NCI-H128 (cell line): ENCODE measurements around the gene AHRR.

ENCODE experiments used
- DNase-seq: peaks from one replicate; lab custom pipeline; 2025; ENCODE audit not compliant: unreplicated experiment; lab: John Stamatoyannopoulos, UW

The AHRR gene

GRCh38 chr5:318931-319601, 2.4 kb upstream of the AHRR start:
- no peak for DNase-seq

DNA sequence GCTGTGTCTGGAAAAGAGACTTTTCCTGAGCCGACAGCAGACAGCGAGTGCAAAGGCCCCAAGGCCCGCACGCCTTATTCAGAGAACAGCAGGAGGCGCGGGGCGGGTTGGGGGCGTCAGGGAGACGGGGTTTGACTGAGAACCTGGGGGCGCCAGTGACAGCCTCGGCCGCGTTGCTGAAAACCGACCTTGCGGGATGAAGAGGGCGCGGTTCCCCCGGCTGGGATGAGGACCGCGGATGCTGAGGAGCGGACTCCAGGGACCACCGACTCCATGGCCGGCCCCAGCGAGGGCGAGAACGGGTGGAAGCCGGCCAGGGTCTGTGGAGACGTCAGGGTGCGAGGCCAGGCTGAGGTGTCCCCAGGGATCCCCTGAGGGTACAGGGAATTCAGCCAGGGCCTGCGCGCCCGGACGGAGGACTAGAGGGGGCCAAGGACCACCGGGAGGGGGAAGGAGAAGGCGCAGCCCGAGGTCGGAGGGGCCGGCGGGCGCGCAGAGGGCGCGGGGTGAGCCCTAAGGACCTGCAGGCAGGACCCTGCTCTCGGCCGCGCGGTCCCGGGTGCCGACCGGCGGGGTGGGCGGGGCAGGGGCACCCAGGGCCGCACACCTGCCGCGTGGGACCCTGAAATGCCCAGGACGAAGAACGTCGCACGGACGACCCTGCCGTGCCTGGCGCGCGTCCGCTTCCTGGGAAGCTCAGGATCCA, 837 bp upstream of the AHRR start:
- no peak for DNase-seq

DNA sequence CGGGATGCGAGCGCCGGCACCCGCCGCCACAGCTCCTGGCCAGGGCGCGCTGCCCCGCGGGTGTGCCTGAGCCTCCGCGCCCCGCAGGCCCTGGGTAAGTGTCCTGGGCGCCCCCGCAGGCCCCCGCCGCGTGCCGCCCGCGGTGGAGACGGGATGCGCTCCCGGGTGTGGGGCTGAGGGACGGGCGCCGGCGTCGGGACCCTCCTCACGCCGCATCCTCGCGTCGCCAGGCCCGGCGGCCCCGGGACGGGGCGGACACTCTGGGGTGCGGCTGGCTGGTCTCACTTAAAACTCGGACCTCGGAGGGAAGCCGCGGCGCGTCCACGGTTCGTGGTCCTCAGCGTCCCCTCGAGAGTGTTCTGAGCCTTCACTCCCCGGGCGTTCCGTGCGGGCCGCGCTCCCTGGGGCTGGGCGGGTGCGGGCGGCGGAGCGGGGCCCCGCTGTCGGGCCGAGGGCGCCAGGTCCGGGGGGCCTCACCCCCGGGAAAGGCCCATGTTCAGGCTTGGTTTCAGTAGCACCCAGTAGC, 275 bp downstream of the AHRR start:
- no peak for DNase-seq

DNA sequence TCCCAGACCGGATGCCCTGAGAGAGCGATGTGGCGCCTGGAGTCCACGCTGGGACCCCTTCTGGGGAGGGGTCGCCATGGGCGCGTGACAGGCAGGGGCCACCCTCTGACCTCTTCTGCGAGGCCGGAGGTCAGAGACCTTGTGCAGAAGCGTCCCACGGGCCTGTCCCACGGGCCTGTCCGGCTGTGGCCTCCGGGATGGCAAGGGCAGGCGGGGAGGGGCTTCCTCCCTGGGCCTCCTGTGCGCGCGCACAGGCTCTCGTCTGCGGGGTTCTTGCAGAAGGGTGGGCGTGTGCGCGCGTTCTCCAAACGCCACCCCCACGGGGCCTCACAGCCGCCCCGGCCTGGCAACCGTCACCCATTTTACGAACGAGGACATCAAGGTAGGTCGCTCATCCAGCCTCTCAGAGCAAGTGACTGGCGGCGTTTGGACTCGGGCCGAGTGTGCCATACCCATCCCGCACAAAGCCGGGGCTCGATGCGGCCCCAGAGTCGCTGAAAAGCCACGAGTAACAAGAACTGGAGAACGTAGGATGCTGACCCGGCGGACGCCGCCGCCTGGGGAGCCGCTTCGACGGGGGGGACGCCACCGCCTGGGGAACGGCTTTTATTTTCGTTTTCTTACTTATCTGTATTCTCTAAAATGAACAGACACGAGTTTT, 897 bp downstream of the AHRR start:
- DNase-seq, result no peak

- DNase-seq, result no peak
Observed at GRCh38 chr5:322942-323879, 1.7 kb downstream of the AHRR start.

GRCh38 chr5:324736-325612, 3.5 kb downstream of the AHRR start:
- no peak for DNase-seq

GRCh38 chr5:326109-326508, 4.6 kb downstream of the AHRR start:
- no peak for DNase-seq

GRCh38 chr5:329121-329735, 7.7 kb downstream of the AHRR start:
- no peak for DNase-seq

GRCh38 chr5:329768-330167, 8.3 kb downstream of the AHRR start:
- DNase-seq, result no peak

DNA sequence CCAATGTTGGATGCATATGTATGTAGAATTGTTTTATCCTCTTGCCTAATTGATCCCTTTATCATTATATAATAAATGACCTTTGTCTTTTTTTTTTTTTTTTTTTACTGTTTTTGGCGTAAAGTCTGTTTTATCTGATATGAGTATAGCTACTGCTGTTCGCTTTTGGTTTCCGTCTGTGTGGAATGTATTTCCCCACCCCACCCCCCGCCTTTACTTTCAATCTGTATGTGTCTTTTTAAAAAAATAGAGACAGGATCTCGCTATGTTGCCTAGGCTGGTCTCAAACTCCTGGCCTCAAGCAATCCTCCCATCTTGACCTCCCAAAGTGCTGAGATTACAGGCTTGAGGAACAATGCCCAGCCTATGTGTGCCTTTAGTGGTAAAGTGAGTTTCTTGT, 11.3 kb downstream of the AHRR start:
- DNase-seq, result no peak

DNA sequence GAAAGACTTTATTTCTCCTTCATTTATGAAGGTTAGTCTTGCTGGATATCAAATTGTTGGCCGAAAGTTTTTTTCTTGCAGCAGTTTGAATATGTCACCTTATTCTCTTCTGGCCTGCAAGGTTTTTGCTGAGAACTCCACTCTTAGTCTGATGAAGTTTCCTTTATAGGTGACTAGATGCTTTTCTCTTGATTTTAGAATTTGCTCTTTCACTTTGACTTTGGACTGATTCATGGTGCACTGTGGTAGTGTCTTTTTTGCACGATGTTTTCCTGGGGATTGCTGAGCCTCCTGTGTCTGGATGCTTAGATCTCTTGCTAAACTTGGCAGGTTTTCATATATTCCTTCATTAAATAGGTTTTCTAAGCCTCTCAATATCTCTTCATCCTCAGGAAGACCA, 12.4 kb downstream of the AHRR start:
- DNase-seq, result no peak

DNA sequence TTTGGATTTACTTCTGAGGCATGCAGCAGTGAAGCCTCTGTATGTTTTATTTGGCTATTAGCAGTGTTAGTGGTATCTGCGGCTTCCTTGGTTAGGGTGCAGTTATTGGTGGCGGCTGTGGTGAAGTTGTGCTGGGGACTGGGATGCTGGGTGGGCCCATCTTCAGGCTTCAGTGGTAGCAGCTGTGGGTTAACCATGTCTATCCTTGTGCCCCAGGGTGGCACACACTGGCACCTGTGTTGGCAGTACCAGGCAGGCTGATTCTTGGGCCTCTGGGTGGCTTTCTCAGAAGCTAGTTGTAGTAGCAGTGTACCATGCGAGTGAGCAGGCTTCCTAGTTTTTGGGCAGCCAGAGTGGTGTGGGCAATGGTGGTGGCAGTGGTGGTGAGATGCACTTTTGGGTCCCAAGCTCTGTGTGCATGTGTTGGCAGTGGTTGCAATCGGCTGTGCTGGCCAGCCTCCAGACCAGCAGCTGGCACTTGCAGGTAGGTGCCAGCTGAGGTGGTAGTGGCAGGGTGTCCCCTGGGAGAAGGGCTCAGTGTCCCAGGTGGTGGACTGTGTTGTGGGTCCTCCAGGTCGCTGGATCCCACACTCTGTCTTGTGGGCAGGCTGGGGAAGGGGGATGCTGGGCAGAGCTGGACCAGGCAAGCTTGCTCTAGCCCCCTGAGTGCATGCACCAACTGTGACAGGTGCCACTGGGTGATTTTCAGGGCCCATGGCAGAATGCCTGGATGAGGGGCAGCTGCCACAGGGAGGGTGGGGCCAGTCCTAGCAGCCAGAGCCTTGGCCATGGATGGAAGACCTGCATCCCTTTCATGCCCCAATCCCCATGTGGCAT, 13.6 kb downstream of the AHRR start:
- DNase-seq, result no peak

GRCh38 chr5:335740-336038, 14.2 kb downstream of the AHRR start:
- DNase-seq, result no peak

DNA sequence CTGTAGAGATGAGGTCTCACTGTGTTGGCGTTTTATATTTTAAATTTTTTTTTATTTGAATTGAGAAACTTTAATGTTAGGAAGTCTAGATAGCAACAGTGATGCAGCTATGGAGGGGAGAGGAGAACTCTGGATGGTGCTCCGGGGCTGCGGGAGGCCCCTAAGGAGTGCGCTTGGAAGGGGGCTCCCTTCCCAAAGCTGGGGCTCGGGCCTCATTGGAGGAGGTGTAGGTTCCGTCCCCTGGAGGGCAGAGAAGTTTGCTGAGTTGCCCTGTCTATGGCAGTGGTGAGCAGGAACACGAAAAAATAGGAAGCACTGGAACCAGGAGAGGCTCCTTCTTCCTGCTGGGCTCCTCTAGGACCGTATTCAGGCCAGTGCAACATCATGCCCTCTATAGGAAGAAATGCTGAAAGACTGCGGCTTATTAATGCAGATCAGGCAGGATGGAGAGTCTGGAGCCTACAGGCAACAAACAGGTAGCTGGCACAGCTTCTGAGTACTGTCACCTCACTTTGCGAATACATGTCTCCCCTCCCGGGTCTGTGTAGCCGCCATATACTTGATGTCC, 16.1 kb downstream of the AHRR start:
- no peak for DNase-seq

GRCh38 chr5:342501-343460, 21.3 kb downstream of the AHRR start:
- no peak for DNase-seq

DNA sequence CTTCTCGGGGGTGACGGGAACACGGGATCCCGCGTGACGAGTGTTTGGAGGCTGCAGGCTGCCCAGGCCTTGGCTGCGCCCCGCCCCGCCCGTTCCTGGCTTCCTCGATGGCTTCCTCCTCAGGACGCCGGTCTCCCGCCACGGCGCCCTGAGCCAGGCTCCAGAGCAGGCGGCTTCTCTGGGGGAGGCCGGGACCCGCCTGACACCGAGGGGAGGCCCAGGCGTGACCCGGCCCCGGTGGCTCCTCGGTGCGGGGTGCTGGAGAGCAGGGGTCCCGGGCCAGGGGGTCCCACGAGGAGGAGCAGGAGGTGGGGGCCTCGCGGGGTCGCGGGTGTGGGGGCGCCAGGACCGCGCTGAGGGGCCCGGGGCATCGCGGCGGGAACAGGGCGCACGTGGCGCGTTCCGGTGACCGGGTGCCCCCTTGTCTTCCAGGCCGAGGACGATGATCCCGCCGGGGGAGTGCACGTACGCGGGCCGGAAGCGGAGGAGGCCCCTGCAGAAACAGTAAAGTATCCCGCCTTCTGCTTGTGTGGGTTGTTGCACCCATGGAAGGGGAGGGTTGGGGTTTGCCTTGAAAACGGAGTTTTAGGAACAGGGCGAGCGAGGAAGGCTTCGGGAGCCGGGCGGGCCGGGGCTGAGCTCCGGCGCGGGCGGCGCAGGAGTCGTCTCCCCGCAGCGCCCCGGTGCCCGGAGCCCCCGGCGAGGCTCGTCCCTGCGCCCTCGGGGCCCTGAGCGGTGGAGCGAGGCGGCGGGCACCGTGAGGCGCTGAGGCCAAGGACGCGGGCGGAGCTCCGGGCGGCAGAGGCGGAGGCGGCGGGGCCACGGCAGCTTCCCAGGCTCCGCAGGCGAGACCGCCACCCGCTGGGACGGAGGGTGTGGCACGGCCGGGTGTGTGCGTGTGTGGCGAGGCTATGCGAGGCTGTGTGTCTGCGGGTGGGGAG, 22.2 kb downstream of the AHRR start:
- no peak for DNase-seq
